ENCODE data around the gene ARHGEF10L.

ARHGEF10L gene

DNA sequence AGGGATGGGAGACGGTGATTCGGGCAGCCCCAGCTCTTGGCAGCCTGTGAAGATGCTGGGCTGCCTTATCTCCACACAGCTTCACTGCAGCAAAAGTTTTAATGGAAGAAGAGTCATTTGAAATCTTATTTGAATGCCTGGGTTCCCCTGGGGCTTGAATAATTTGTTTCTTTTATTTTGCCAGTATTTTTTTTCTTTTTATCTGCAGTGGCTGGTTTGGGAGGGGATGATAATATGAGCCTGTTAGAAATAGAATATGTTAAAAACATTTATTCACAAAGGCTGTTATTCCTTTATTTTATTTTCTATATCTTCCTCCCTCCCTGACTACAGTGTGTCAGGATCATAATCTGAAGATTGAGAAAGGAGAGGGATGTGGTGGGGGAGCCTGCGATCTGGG is 103.4 kb downstream of the ARHGEF10L start:
- Histone ChIP-seq H3K27ac (ENCODE audit: low read depth, low read length) (no peak overlapping the region), H3K9me3 (ENCODE audit: control insufficient read depth, insufficient read depth, low read length) (no peaks in the 10 kb centered on the region), H3K9me2 (replicated peaks; ENCODE audit: control insufficient read depth, low read length) (no peaks in the 10 kb centered on the region), H3F3A (ENCODE audit: control insufficient read depth, insufficient read depth) (no peaks in the 10 kb centered on the region), H3K27me3 (ENCODE audit: control insufficient read depth, low read length) (no peaks in the 10 kb centered on the region), H3K36me3 (ENCODE audit: control insufficient read depth, low read length) (no peaks in the 10 kb centered on the region), H4K20me1 (ENCODE audit: control insufficient read depth, insufficient read depth, low read depth, low read length) (no peaks in the 10 kb centered on the region), H3K4me3 (ENCODE audit: low read length) (no peak overlapping the region), H3K4me1 (ENCODE audit: control insufficient read depth, low read length) (no peaks in the 10 kb centered on the region), H3K4me2 (ENCODE audit: low read length) (no peak overlapping the region), H3K79me2 (ENCODE audit: control insufficient read depth, low read length) (no peaks in the 10 kb centered on the region)
- TF ChIP-seq, protein P1, sequence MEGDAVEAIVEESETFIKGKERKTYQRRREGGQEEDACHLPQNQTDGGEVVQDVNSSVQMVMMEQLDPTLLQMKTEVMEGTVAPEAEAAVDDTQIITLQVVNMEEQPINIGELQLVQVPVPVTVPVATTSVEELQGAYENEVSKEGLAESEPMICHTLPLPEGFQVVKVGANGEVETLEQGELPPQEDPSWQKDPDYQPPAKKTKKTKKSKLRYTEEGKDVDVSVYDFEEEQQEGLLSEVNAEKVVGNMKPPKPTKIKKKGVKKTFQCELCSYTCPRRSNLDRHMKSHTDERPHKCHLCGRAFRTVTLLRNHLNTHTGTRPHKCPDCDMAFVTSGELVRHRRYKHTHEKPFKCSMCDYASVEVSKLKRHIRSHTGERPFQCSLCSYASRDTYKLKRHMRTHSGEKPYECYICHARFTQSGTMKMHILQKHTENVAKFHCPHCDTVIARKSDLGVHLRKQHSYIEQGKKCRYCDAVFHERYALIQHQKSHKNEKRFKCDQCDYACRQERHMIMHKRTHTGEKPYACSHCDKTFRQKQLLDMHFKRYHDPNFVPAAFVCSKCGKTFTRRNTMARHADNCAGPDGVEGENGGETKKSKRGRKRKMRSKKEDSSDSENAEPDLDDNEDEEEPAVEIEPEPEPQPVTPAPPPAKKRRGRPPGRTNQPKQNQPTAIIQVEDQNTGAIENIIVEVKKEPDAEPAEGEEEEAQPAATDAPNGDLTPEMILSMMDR (IDR thresholded peaks at IDR 0.05; ENCODE audit: low read depth, low read length, poor library complexity, severe bottlenecking) = no peak
- TF ChIP-seq EZH2phosphoT487 (IDR thresholded peaks at IDR 0.05; ENCODE audit: borderline replicate concordance, low read length) = no peak

DNA sequence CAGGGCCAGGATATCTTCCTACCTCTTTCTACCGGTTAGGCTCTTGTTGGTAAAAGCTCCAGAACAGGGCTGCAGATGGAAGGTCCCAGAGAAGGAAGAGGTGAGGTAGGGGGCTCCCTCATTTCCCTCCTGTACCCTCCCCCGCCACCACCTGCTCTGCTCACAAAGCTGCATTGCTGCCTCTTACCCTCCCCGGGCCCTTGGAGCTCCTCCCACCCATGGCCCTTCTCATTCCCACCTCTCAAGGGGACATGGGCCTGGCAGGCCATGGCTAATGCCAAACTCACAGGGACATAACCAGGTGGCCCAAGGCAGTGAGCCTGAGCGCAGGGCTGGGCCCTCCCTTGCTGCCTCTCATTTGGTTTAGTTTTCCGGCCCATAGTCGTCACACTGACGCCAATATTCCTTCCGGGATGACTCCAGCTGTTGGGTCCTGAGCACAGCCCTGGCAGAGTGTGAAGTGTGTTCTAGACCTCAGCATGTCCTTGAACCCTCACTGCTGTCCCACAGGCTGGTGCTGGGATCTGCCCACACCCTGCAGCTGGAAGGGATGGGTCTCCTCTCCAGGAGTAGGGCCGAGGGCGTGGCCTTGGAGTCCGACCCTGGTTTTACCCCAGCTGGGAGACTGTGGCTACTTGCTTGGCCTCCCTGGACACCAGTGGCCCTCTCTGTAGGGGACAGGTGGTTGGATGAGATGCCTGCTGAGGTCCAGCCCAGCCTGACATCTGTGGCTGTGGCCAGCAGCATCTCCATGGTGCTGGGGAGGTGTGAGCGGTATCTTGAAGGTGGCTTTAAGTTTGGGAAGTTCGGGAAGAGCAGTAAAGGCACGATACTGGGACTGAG is 104.6 kb downstream of the ARHGEF10L start:
- Histone ChIP-seq H3K27ac (ENCODE audit: low read depth, low read length) (no peak overlapping the region), H3K79me2 (ENCODE audit: control insufficient read depth, low read length) (no peaks in the 10 kb centered on the region), H3K4me3 (ENCODE audit: low read length) (no peak overlapping the region), H3K9me3 (ENCODE audit: control insufficient read depth, insufficient read depth, low read length) (no peaks in the 10 kb centered on the region), H3K9me2 (replicated peaks; ENCODE audit: control insufficient read depth, low read length) (no peaks in the 10 kb centered on the region), H3K27me3 (ENCODE audit: control insufficient read depth, low read length) (no peaks in the 10 kb centered on the region), H4K20me1 (ENCODE audit: control insufficient read depth, insufficient read depth, low read depth, low read length) (no peaks in the 10 kb centered on the region), H3K36me3 (ENCODE audit: control insufficient read depth, low read length) (no peaks in the 10 kb centered on the region), H3K4me1 (ENCODE audit: control insufficient read depth, low read length) (no peaks in the 10 kb centered on the region), H3F3A (ENCODE audit: control insufficient read depth, insufficient read depth) (no peaks in the 10 kb centered on the region), H3K4me2 (ENCODE audit: low read length) (no peak overlapping the region)
- TF ChIP-seq EZH2phosphoT487 (IDR thresholded peaks at IDR 0.05; ENCODE audit: borderline replicate concordance, low read length) = no peak
- TF ChIP-seq, protein P1 (IDR thresholded peaks at IDR 0.05; ENCODE audit: low read depth, low read length, poor library complexity, severe bottlenecking) = no peak

DNA sequence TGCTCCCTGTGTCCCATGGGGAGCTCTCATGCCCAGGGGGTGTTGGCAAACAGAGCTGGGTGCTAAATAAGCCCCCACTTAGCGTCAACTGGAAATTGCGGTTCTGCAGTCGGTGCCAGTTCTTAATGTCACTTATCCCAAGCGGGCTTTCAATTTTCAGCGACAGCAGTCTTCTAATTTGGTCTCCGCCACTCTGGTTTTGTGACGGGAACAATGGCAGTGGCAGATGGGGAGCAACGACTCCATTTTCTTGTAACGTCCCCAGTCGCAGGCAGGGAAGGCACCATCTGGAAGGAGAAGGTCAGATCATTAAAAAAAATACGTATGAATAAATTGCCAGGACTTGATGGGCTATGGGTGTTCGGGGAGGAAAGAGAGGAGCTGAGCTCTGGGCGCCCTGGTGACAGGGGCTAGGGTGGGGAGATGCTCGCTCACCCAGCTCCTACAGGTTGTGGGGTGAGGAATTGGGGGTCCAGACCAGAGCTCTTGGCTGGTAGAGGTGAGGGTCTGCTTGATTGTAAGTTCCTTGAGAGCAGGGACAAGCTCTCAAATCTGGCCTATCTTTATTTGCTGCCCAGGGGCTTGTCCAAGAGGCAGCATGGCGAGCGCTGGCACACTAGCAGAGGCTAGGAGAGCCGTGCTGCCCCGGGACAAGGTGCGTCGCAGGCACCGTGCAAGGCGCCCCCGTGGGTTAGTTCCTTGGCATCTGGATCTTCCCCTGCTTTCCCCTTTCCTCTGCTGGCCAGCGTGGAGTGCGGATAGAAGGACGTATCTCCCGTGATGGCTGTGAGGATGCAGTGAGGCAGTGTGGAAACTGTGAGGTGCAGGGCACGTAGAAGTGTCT is 105.8 kb downstream of the ARHGEF10L start:
- TF ChIP-seq EZH2phosphoT487 (IDR thresholded peaks at IDR 0.05; ENCODE audit: borderline replicate concordance, low read length) = no peak
- TF ChIP-seq, protein P1 (IDR thresholded peaks at IDR 0.05; ENCODE audit: low read depth, low read length, poor library complexity, severe bottlenecking) = no peak
- H3K4me3 ChIP-seq (ENCODE audit: low read length) = no peak overlapping the region
- H3K4me2 ChIP-seq (ENCODE audit: low read length) = no peak overlapping the region
- no peaks in the 10 kb centered on the region for H4K20me1 ChIP-seq (ENCODE audit: control insufficient read depth, insufficient read depth, low read depth, low read length)
- H3K27ac ChIP-seq (ENCODE audit: low read depth, low read length) = no peak overlapping the region
- no peaks in the 10 kb centered on the region for H3F3A ChIP-seq (ENCODE audit: control insufficient read depth, insufficient read depth)
- H3K9me2 ChIP-seq (replicated peaks; ENCODE audit: control insufficient read depth, low read length) = no peaks in the 10 kb centered on the region
- H3K27me3 ChIP-seq (ENCODE audit: control insufficient read depth, low read length) = no peaks in the 10 kb centered on the region
- H3K9me3 ChIP-seq (ENCODE audit: control insufficient read depth, insufficient read depth, low read length) = no peaks in the 10 kb centered on the region
- no peaks in the 10 kb centered on the region for H3K4me1 ChIP-seq (ENCODE audit: control insufficient read depth, low read length)
- no peaks in the 10 kb centered on the region for H3K79me2 ChIP-seq (ENCODE audit: control insufficient read depth, low read length)
- H3K36me3 ChIP-seq (ENCODE audit: control insufficient read depth, low read length) = no peaks in the 10 kb centered on the region

All from DOHH2 (cell line).